ENCODE results near the gene GAS7. TPM values are rescaled to one million over a fixed set of nuclear protein-coding genes. Genes with fewer than 3 reads are reported as not detected.

Gene GAS7
- total RNA-seq, 1 experiment from 2014 or later, result 6.0 TPM

GRCh38 chr17:10200016-10200415, 1.6 kb upstream of the GAS7 start:
- H4K5ac ChIP-seq (ENCODE audit: insufficient read length, low read depth, low read length), result no peak overlapping the region
- no peaks in the 10 kb centered on the region for H3K4me1 ChIP-seq (ENCODE audit: insufficient read depth, low read length)
- no peak overlapping the region for H3K9ac ChIP-seq (ENCODE audit: extremely low read depth, insufficient read length, low read length)
- peaks cover 4 to 6% of the 10 kb centered on the region in 2 experiments; a peak in 3 of 4 replicates for H3K4me1 Mint-ChIP-seq
- H4K8ac ChIP-seq (replicated peaks; ENCODE audit: insufficient read length, low read depth, low read length), result no peak overlapping the region
- H3K79me1 ChIP-seq (ENCODE audit: insufficient read depth, low read depth, low read length, poor library complexity, severe bottlenecking), result no peaks in the 10 kb centered on the region
- H3K23ac ChIP-seq (ENCODE audit: insufficient read length, low read depth, low read length), result no peak overlapping the region
- no peak overlapping the region for H3K4me2 ChIP-seq (ENCODE audit: insufficient read depth, insufficient read length, low read length)
- no peaks in the 10 kb centered on the region for H3K9me3 ChIP-seq (ENCODE audit: control insufficient read depth, low read depth, low read length)
- H3K9me3 Mint-ChIP-seq, result peaks cover 18 to 19% of the 10 kb centered on the region in 2 experiments
- no peak for DNase-seq
- peaks cover 52% of the 10 kb centered on the region for H3K27me3 Mint-ChIP-seq (ENCODE audit: low read depth)
- H3K27ac Mint-ChIP-seq, result no peak overlapping the region
- no peak overlapping the region for H2AFZ ChIP-seq (ENCODE audit: low read length)
- no peak overlapping the region for H3K18ac ChIP-seq (ENCODE audit: insufficient read length, low read depth, low read length)
- no peak overlapping the region for H3K4ac ChIP-seq (ENCODE audit: low read depth, low read length)
- H3K14ac ChIP-seq (ENCODE audit: insufficient read depth, low read length), result no peak overlapping the region
- no peak overlapping the region for H2BK15ac ChIP-seq (ENCODE audit: low read depth, low read length)
- H3K23me2 ChIP-seq (ENCODE audit: insufficient read length, low read depth, low read length, poor library complexity, severe bottlenecking), result peaks cover 7% of the 10 kb centered on the region
- no peak overlapping the region for H2BK5ac ChIP-seq (ENCODE audit: insufficient read length, low read length)
- no peak overlapping the region for H4K91ac ChIP-seq (ENCODE audit: insufficient read length, low read depth, low read length)
- no peak overlapping the region for H3T11ph ChIP-seq (ENCODE audit: low read length)
- H3K79me2 ChIP-seq (ENCODE audit: insufficient read depth, low read length), result no peaks in the 10 kb centered on the region
- no peak overlapping the region for H2BK120ac ChIP-seq (ENCODE audit: low read depth, low read length, poor library complexity, severe bottlenecking)
- peaks cover 7% of the 10 kb centered on the region; the same call in 1 of the 2 replicates for H3K27me3 ChIP-seq (ENCODE audit: insufficient read depth, low read length)
- H2AK5ac ChIP-seq (ENCODE audit: insufficient read length, low read length), result no peak overlapping the region
- WGBS (ENCODE audit: extremely low coverage, insufficient read length, low lambda C conversion rate), result no CpG with 5 or more reads among the region's 3 CpGs
- H3K56ac ChIP-seq (ENCODE audit: insufficient read length, low read depth, low read length), result no peak overlapping the region
- H3K27ac ChIP-seq (ENCODE audit: insufficient read length, low read depth, low read length), result no peak overlapping the region
- no peak overlapping the region for H2BK12ac ChIP-seq (ENCODE audit: insufficient read length, low read depth, low read length)
- no peaks in the 10 kb centered on the region for H4K20me1 ChIP-seq (ENCODE audit: control insufficient read depth, insufficient read depth, insufficient read length)
- TF ChIP-seq, protein P1, sequence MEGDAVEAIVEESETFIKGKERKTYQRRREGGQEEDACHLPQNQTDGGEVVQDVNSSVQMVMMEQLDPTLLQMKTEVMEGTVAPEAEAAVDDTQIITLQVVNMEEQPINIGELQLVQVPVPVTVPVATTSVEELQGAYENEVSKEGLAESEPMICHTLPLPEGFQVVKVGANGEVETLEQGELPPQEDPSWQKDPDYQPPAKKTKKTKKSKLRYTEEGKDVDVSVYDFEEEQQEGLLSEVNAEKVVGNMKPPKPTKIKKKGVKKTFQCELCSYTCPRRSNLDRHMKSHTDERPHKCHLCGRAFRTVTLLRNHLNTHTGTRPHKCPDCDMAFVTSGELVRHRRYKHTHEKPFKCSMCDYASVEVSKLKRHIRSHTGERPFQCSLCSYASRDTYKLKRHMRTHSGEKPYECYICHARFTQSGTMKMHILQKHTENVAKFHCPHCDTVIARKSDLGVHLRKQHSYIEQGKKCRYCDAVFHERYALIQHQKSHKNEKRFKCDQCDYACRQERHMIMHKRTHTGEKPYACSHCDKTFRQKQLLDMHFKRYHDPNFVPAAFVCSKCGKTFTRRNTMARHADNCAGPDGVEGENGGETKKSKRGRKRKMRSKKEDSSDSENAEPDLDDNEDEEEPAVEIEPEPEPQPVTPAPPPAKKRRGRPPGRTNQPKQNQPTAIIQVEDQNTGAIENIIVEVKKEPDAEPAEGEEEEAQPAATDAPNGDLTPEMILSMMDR (conservative IDR thresholded peaks at IDR 0.05), result no peak
- H2BK20ac ChIP-seq (ENCODE audit: low read depth, low read length, poor library complexity, severe bottlenecking), result no peak overlapping the region
- peak overlapping the region; percentile 24 to 43; a peak in 4 of 5 replicates for H3K4me3 Mint-ChIP-seq
- peaks cover 2 to 17% (median 5%) of the 10 kb centered on the region in 3 experiments for H3K36me3 Mint-ChIP-seq (ENCODE audit: insufficient read depth in 1 of 3, low read depth in 3 of 3)
